Suprapubic skin (tissue), 4 donors: ENCODE data around the gene MREG.

Experiments used
- CTCF ChIP-seq, 2 donors: fragments of 200-600 bp in 1 of 2; fragments of 450-650 bp in 1 of 2; sonication (generic) in 1 of 2; IDR thresholded peaks; one replicate each; pipeline ENCODE4 v1.5.1; 2016 to 2019; ENCODE audit warnings: antibody characterized with exemption in 2 of 2, mild to moderate bottlenecking in 1 of 2, moderate library complexity in 1 of 2
- POLR2A ChIP-seq, 2 donors: fragments of 450-650 bp; IDR thresholded peaks; one replicate each; pipeline ENCODE4 v1.6.1; 2017; ENCODE audit warnings: antibody characterized with exemption in 2 of 2, mild to moderate bottlenecking in 2 of 2, moderate library complexity in 2 of 2
- POLR2AphosphoS5 ChIP-seq, 3 donors: sonication (generic); formaldehyde crosslinking; IDR thresholded peaks; one replicate each; pipeline ENCODE4 v1.6.1; 2017; ENCODE audit warnings: antibody characterized with exemption in 3 of 3

- TF ChIP-seq CTCF (IDR thresholded peaks at IDR 0.05) (no peak), POLR2A (IDR thresholded peaks at IDR 0.05) (no peak), POLR2AphosphoS5 (IDR thresholded peaks at IDR 0.05) (no peak)
Observed at GRCh38 chr2:215903203-215903602, 110.1 kb downstream of the MREG start.
